Glutamatergic neuron (in vitro differentiated cells): Measurements from ENCODE around the gene POLDIP2. TPM values are rescaled to one million over a fixed set of nuclear protein-coding genes. Genes with fewer than 3 reads are reported as not detected.

Experiments
- DNase-seq: peaks from one replicate; pipeline ENCODE4 v3.0.0; 2022
- H3K27ac Mint-ChIP-seq: one replicate; pipeline ENCODE4 v1.8.0; 2020; ENCODE audit warnings: mild to moderate bottlenecking, mixed read lengths, inconsistent platforms; ENCODE audit not compliant: unreplicated experiment
- H3K27me3 Mint-ChIP-seq: one replicate; pipeline ENCODE4 v1.8.0; 2020; ENCODE audit warnings: mild to moderate bottlenecking, moderate library complexity, mixed read lengths, inconsistent platforms; ENCODE audit not compliant: unreplicated experiment
- H3K36me3 Mint-ChIP-seq: one replicate; pipeline ENCODE4 v1.8.0; 2020; ENCODE audit warnings: mild to moderate bottlenecking, mixed read lengths, inconsistent platforms; ENCODE audit not compliant: unreplicated experiment
- H3K4me1 Mint-ChIP-seq: one replicate; pipeline ENCODE4 v1.8.0; 2020; ENCODE audit warnings: mild to moderate bottlenecking, low read depth, mixed read lengths, inconsistent platforms; ENCODE audit not compliant: unreplicated experiment
- H3K4me3 Mint-ChIP-seq: one replicate; pipeline ENCODE4 v1.8.0; 2020; ENCODE audit warnings: mild to moderate bottlenecking, mixed read lengths, inconsistent platforms; ENCODE audit not compliant: unreplicated experiment
- H3K9me3 Mint-ChIP-seq: one replicate; pipeline ENCODE4 v1.8.0; 2020; ENCODE audit warnings: mild to moderate bottlenecking, moderate library complexity, mixed read lengths, inconsistent platforms; ENCODE audit not compliant: unreplicated experiment
- total RNA-seq: library from RNA; stranded (reverse); fragmentation: NEBNext Ultra II Directional; extraction: Animal tissue kit (Norgen Biotek cat#: 25700); gene quantifications from one replicate; pipeline ENCODE4 v1.2.1, GENCODE V29; 2021; ENCODE audit not compliant: unreplicated experiment
- TF ChIP-seq, protein P1 (sequence below): fragments of 200-600 bp; sonication (generic); IDR thresholded peaks from one replicate; pipeline ENCODE4 v1.5.0; 2021; ENCODE audit not compliant: partially characterized antibody, unreplicated experiment

Gene POLDIP2
- total RNA-seq, 1 donor from 2014 or later, result 73.5 TPM

GRCh38 chr17:28367641-28368305 is 10.4 kb upstream of the POLDIP2 start:
- DNase-seq, result no peak
- no peaks in the 10 kb centered on the region for H3K36me3 Mint-ChIP-seq
- peaks cover 10% of the 10 kb centered on the region for H3K4me1 Mint-ChIP-seq
- no peak overlapping the region for H3K4me3 Mint-ChIP-seq
- peaks cover 11% of the 10 kb centered on the region for H3K9me3 Mint-ChIP-seq
- H3K27ac Mint-ChIP-seq, result no peak overlapping the region
- peaks cover 16% of the 10 kb centered on the region for H3K27me3 Mint-ChIP-seq
- TF ChIP-seq, protein P1, sequence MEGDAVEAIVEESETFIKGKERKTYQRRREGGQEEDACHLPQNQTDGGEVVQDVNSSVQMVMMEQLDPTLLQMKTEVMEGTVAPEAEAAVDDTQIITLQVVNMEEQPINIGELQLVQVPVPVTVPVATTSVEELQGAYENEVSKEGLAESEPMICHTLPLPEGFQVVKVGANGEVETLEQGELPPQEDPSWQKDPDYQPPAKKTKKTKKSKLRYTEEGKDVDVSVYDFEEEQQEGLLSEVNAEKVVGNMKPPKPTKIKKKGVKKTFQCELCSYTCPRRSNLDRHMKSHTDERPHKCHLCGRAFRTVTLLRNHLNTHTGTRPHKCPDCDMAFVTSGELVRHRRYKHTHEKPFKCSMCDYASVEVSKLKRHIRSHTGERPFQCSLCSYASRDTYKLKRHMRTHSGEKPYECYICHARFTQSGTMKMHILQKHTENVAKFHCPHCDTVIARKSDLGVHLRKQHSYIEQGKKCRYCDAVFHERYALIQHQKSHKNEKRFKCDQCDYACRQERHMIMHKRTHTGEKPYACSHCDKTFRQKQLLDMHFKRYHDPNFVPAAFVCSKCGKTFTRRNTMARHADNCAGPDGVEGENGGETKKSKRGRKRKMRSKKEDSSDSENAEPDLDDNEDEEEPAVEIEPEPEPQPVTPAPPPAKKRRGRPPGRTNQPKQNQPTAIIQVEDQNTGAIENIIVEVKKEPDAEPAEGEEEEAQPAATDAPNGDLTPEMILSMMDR, result no peak

GRCh38 chr17:28366605-28367004 is 9.3 kb upstream of the POLDIP2 start:
- Mint-ChIP-seq H3K36me3 (no peaks in the 10 kb centered on the region), H3K9me3 (peaks cover 8% of the 10 kb centered on the region), H3K27ac (no peak overlapping the region), H3K4me1 (peaks cover 10% of the 10 kb centered on the region), H3K27me3 (peaks cover 14% of the 10 kb centered on the region), H3K4me3 (no peak overlapping the region)
- TF ChIP-seq, protein P1, result no peak
- no peak for DNase-seq

DNA sequence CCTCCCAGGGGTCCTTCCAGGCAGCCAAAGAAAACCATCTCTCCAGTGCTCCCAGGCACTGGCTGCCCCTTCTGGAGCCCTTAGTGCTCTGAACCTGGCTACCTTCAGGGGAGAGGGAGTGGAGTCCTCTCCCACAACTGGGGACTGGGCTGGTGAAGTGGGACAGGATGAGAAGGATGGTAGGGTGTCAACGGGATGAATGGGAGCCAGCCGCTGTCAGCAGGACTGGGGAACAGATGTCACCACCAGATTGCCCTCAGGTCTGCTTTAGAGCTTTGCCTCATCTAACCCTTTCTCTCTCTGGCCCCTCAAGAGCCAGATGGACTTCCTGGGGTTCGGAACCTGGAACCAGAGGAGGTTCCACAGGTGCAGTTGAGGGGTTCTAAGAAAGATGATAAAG is 8.2 kb upstream of the POLDIP2 start:
- no peak overlapping the region for H3K4me3 Mint-ChIP-seq
- peak overlapping the region; percentile 59 for H3K27ac Mint-ChIP-seq

GRCh38 chr17:28364665-28365363 is 7.5 kb upstream of the POLDIP2 start, which contains the start of gene SEBOX:
Gene SEBOX, minus strand, starts transcription at chr17:28365199. Its CDS starts 48 bp downstream, at chr17:28365151.
- Mint-ChIP-seq H3K9me3 (no peaks in the 10 kb centered on the region), H3K36me3 (no peaks in the 10 kb centered on the region), H3K4me1 (no peaks in the 10 kb centered on the region), H3K27ac (peak within 1 kb of the TSS; percentile 59), H3K27me3 (peaks cover 4% of the 10 kb centered on the region), H3K4me3 (no peak within 1 kb of the TSS)
- no peak for DNase-seq
- TF ChIP-seq, protein P1, result no peak

More for the DNA sequence above, 8.2 kb upstream of the POLDIP2 start:
- TF ChIP-seq, protein P1, result no peak
- Mint-ChIP-seq H3K4me1 (peaks cover 4% of the 10 kb centered on the region), H3K9me3 (peaks cover 2% of the 10 kb centered on the region), H3K27me3 (peaks cover 9% of the 10 kb centered on the region), H3K36me3 (no peaks in the 10 kb centered on the region)
- DNase-seq, result no peak
